GM18907 (cell line): ENCODE measurements around the gene MINDY2.
"Not testable (repeated sequence)": the region's sequence is repeated elsewhere in the genome, so short reads cannot be mapped to it uniquely, and the experiment has no call there.

ENCODE experiments used
- ATAC-seq: cut with Tn5 transposase; IDR thresholded peaks from one replicate; pipeline ENCODE4 v1.9.1; 2021; ENCODE audit warnings: mild to moderate bottlenecking, moderate library complexity; ENCODE audit not compliant: unreplicated experiment

The MINDY2 gene

DNA sequence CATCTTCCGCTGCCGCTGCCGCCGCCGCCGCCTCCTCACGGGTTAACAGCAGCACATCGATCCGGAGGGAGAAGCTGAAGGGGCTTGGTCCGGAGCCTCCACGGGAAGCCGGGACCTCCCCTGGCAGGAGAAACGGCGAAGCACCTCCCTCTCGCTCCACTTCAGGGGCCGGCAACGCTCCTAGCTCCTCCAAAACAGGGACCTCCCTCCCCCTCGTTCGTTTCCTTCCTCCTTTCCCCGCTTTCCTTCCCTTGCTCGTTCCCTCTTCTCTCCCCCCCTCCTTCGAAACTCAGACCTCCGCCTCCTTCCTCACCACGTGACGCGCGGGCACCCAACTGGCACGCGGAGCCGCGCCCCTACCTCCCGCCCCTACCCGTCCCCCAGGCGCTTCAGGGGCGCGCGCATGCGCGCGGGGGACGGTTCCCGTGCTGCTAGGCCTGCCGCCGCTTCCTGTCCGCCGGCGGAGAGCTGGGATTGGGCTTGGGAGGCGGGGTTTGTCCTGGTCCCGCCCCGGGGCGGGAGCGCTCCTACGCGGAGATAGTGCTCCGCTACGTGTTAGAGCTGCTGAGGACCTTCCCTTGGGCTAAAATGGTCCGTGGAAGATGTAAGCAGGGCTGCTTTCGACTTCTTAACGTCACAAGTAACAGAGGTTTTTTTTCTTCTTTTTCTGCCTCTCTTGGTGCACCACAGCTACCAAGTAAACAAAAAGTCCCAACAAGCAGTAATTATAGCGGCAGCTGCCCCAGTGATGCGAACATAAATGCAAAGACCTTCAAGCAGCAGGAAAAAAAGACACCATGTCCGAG, 21.4 kb upstream of the MINDY2 start, which contains the start of gene ADAM10:
Gene ADAM10 (minus strand): TSS at position 176 of the 806 bp plus-strand sequence. CDS start 173 bp downstream, at position 3.
- peak; percentile 79 for ATAC-seq

DNA sequence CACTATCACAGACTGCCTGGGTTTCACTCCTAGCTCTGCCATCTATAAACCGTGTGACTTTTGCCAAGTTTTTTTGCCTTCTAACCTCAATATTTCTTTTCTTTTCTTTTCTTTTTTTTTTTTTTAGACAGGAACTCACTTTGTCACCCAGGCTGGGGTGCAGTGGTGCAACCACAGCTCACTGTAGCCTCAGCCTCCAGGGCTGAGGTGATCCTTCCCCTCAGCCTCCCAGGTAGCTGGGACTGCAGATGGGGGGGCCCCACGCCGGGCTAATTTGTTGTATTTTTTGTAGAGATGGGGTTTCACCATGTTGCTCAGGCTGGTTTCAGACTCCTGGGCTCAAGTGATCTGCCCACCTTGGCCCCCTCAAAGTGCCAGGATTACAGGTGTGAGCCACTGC, 18.4 kb upstream of the MINDY2 start:
- ATAC-seq = no peak

DNA sequence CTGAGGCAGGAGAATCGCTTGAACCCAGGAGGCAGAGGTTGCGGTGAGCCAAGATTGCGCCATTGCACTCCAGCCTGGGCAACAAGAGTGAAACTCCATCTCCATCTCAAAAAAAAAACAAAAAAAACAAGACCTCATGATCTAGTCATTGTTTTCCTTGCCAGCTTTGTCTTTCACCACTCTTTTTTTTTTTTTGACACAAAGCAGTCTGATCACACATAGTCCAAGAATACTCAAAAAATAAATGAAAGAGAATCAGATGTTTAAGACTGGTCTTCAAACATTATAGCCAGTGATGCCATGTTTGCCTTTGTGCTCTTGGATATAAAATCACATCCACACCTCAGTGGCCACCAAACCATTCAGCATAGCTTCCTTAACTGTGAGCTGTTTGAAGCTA, 15.8 kb upstream of the MINDY2 start:
- no peak for ATAC-seq

DNA sequence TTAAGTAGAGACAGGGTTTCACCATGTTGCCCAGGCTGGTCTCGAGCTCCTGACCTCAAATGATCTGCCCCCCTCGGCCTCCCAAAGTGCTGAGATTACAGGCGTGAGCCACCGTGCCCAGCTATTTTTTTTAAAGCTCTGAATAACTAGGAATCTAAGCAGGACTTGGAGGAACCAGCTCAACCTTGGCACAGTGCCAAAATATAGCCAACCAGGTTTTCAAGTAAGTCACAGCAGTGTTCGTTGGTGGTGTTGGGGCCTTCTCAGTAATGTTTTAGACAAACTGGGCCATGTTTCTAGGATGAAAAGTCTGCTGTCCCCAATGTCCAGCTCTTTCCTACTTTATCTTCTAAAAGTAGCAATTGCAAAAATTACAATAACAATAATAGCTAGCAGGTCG, 15.1 kb upstream of the MINDY2 start:
- ATAC-seq = no peak

DNA sequence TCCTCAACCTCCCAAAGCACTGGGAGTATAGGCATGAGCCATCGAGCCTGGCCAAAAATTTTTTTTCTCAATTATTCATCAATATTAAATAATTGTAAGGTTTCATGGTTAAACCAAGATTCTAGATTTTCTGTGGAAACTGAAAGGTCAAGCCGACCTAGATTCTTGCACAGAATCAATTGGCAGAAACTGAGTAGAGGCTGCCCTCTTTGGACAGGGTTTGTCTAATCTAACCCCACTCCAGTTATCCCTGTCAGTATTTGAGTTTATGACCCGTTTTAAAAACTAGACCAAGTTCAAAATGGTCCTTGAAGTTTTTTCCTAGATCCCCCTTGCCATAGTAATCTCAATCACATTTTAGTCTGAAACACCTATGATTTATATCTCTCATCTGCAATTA, 13.0 kb upstream of the MINDY2 start:
- ATAC-seq = no peak

DNA sequence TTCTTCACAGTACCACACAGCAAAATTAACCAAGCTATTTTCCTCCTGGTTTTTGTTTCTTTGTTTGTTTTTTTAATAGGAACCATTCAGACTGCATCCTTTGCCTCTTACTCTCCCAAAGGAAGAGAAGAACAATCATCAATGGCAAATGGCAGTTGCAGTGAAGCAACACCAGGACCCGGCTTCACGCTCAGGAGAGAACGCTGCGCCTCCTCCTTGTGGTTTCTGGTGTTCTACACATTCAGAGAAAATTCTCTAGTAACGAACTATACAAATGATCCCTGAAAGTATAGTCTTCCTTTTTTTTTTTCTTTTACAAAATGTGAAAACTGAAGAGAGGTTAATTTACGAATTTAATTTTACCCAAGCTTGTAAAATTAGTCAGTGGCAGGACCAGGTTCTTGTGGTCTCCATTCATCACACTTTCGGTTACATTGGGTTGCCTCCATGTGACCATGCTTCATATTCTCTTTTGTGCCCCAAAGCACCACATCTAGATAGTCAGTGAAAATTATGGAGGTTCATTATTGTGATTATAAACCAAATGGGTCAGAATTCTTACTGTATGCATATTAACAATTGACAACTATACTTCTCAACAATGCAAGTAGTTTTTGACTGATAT, 10.6 kb upstream of the MINDY2 start:
- no peak for ATAC-seq

DNA sequence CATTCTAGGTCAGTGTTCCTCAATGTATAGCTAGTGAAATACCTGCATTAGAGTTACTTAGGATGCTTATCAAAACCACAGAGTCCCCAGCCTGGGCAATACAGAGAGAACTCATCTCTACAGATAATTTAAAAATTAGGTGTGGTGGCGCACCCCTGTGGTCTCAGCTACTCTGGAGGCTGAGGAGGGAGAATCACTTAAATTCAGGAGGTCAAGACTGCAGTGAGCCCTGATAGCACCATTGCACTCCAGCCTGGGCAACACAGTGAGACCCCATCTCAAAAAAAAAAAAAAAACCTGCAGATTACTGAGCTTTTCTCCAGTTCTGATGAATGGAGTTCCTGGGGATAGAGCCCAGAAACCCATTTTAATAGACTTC, 10.1 kb upstream of the MINDY2 start:
- ATAC-seq = no peak

DNA sequence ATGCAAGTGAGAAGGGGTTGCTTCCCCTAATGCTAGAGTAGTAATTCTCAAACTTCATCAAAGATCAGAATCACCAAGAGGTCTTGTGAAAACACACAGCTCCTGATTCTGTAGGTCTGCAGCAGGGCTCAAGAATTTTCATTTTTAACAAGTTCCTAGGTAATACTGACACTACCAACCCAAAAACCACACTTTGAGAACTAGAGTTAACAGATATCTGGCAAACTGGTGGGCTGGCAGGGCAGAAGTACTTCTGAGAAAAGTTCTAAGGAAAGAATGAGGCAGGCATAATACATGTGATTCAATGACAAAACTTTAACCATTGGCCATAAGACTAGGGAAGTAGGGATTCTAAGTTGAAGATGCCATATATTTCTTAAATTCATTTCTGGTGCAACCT, 8.8 kb upstream of the MINDY2 start:
- no peak for ATAC-seq

DNA sequence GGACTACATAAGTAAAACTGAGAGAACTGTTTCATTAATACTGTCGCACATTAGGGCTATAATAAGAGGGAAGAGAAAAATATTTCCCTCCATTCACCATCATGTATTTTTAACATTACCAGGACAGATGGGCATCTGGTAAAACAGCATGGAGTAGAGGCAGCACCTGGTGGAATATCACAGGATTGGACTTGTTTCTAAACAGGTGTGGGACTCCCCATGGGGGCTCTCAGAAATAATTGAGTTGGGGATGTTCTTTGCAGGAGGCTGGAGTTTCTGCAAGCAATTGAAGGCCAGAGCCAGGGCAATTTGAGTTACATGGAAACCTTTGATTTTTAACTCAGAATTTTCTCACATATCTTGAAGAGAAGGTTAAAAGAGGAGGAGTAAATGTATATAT, 8.4 kb upstream of the MINDY2 start:
- ATAC-seq = no peak

DNA sequence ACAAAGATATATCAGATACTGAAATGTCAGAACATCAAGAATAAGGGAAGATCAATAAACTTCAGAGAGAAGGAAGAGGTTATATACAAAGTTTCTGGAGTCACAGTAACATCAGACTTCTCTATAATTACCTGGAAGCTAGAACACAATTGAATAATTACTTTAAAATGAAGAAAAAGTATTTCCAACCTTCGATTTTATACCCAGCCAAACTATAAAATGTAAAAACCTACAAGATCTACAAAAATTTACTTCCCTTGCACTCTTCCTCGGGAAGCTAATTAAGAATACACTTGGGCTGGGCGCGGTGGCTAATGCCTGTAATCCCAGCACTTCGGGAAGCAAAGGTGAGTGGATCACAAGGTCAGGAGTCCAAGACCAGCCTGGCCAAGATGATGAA, 6.6 kb upstream of the MINDY2 start:
- no peak for ATAC-seq

DNA sequence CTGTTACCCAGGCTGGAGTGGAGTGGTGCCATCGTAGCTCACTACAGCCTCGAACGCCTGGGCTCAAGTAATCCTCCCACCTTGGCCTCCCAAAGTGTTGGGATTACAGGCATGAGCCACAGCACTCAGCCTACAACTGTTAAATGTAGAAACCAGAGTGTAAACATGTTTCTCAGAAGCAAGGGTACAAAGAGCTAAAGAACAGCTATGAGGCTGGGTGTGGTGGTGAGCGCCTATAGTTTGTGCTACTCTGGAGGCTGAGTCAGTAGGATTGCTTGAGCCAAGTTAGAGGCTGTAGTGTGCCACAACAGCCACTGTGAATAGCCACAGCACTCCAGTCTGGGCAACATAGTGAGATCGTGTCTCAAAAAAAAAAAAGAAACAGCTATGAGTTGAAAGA, 4.8 kb upstream of the MINDY2 start:
- ATAC-seq = no peak

DNA sequence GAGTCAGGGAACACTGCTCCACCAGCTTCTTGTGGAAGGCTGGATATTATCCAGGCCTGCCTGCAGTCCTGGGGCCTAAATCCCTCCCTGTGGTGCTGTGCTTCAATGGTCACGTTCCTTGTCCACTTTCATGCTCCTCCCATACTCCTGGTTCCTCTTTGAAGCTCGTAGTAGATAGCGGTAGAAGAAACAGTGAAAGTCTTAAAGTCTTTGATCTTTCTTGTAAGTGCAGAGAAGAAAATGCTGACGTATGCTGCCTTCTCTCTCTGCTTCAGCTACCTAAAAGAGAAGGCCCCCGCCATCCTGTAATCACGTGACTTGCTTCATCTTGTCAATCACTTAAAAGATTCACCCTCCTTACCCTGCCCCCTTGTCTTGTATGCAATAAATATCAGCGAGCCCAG, 2.5 kb upstream of the MINDY2 start:
- ATAC-seq = not testable (repeated sequence)

DNA sequence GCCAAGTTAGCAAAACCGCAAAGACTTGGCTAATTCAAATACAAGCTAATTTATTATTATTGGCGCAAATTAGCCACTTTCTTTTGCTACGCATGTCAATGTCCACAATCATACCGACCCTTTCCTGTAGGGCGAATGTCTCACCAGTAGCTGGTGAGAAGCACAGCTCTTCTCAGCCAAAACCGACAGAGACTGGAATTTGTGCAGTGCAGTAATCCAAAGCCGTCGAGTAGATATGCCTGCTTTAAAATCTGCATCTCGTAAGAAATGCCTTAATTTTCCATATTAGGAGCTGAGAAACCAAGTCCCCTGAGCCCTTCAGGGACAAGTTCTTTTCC, 614 bp upstream of the MINDY2 start:
- ATAC-seq = peak; percentile 29

DNA sequence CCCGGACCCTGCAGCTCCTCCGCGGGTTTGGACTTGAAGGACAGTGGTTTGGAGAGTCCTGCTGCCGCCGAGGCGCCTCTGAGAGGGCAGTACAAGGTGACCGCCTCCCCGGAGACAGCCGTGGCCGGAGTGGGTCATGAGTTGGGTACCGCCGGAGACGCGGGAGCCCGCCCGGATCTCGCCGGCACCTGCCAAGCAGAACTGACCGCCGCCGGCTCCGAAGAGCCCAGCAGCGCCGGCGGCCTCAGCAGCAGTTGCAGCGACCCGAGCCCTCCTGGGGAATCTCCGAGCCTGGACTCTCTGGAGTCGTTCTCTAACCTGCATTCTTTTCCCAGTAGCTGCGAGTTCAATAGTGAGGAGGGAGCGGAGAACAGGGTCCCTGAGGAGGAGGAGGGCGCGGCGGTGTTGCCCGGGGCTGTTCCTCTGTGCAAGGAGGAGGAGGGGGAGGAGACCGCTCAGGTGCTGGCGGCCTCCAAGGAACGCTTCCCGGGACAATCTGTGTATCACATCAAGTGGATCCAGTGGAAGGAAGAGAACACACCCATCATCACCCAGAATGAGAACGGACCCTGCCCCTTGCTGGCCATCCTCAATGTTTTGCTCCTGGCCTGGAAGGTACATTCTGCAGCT, 634 bp downstream of the MINDY2 start:
- ATAC-seq = peak; percentile 24

DNA sequence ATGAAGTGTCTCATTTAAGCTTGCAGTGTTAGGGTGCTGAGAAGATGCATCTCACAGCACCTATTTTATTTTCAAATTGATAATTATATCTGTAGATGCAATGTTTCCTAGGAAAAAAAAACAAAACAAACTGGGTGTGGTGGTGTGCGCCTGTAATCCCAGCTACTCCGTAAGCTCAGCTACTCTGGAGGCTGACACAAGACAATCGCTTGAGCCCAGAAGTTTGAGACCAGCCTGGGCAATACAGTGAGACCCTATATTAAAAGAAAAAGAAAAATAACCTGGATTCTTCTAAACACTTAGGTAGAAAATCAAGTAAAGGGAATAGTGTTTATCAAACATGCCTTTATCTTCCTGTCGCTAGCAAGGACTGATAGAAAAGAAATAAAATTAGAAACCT, 1.9 kb downstream of the MINDY2 start:
- ATAC-seq = no peak

DNA sequence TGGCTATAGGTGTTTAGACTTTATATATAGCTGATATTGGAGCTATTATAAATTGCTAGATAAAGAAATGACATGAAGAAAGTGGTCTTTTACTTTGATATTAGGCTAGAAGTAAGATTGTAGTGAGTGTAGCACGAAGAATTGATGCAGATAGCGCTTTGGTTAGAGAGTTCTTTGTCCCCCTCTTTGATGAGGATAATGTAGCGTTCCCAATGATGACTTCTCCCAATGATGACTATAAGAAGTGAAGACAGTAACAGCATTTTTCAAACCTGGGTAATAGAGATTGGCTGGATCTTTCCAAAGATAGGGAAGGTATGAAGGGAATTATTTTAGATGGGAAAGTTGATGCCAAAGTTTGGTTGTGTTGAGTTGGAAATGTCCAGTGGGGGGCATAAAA, 4.3 kb downstream of the MINDY2 start:
- ATAC-seq = no peak

DNA sequence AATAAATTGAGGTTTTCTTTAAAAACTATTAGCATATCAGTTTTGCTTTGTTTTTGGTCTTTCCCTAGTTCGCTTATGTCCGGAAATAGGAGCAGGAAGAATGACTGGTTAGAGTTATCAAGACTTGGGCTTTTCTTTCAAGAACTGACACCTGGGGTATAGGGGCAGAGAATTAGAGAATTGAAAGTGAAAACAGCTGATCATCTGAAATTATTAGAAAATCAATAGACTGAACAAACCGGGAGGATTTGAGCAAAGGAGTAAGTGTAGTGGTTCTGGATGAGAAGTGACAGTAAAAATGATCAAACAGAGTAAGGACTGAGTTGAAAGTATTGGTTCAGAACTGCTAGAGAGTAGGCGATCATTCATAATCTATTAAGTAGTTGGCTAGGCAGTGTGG, 6.0 kb downstream of the MINDY2 start:
- ATAC-seq = peak; percentile 59

DNA sequence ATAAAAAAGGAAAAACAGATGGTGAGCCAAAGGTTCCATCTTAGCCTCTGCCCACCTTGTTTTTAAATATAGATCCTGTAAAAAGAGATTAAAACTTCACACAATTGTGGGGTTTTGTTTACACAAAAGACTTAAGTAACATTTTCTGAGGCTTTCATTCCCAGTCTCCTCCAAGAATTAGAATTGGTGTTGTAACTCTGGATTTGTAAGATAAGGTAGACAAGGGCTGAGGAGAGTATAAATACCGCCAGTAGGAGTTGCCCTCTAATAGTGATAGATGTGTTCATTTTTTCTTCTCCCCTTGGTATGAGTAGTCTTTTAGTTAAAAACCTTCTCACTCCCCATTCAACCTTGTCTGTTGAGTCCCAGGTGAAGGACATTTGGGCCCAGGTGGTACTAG, 8.5 kb downstream of the MINDY2 start:
- ATAC-seq = no peak

DNA sequence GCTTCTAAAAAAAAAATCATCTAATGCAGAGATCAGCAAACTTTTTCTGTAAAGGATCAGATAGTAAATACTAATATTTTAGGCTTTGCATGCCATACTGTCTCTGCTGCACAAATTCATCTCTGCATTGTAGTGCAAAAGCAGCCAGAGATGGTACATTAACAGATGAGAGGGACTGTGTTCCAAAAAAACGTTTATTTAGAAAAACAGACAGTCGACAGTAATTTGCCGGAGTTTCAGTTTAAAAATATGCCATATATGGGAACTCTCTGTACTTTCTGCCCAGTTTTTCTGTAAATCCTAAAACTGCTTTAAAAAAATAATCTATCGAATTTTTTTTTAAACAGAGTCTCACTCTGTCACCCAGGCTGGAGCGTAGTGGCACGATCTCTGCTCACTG, 14.3 kb downstream of the MINDY2 start:
- ATAC-seq = no peak

DNA sequence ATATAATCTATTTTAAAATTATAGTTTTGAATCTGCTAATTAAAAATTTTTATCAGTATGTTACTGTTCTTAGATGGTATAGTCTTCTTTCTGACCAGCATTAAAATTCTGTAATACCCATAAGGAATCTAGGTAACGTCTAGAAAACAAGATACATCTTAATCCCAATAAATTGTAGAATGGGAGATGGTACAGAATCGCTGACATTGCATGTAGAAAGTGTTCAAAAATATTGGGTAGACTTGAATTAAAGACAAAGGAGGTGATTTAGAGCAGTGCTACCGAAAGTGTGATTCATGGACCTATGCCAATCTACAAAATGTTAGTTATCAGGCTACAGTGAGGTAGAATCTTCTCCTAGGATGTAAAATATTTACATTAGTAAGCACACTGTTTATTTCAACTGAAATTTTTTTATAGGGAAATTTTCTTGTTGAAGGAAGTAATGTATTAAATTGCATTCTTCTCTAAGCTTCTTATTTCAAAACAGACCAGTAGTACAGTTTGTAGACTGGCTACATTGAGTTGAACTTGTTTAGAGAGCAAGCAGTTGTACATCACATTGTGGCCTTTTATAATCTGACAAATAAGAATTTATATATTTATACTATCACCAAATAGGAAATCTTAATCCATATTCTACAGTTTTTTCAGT, 17.1 kb downstream of the MINDY2 start:
- ATAC-seq = no peak

DNA sequence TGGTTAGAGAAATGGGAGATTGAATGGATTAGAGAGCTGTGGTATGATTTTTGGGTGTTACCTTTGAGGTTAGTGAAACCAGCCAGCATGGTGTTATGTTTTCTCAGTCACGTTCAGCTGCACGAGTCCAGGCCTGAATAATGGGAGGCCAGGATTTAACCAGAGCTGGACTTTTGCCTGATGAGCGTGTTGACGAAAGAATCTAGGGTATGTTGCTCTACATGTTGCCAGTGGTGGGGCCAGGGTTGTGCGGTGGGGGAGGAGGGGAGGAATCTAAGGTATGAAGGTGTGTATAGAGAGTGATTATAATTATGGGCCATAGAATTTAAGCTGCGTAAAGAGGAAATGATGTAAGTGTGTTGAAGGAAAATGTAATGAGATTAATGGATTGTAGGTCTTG, 22.8 kb downstream of the MINDY2 start:
- no peak for ATAC-seq

DNA sequence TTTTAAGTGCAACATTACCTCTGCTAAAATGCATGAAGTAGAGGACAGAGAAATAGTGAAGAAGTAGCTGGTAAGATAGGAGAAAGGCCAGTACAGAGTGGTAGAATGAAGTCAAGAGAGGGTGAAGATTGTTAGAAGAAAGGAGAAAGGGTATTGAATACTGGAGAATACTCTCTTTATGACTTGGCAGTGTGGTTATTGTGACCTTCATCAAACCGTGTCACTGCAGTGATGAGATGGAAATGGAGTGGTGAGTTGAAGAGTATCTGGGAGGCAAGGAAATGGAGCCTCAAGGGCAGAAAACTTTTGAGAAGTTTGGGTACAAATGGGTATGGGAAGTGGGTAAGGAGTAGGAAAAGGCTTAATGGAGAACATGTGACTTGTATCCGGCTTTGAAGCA, 24.7 kb downstream of the MINDY2 start:
- ATAC-seq = no peak
